ENCODE results near the gene DACT2.
"Not testable (repeated sequence)": the region's sequence is repeated elsewhere in the genome, so short reads cannot be mapped to it uniquely, and the experiment has no call there.

DACT2 gene, protein sequence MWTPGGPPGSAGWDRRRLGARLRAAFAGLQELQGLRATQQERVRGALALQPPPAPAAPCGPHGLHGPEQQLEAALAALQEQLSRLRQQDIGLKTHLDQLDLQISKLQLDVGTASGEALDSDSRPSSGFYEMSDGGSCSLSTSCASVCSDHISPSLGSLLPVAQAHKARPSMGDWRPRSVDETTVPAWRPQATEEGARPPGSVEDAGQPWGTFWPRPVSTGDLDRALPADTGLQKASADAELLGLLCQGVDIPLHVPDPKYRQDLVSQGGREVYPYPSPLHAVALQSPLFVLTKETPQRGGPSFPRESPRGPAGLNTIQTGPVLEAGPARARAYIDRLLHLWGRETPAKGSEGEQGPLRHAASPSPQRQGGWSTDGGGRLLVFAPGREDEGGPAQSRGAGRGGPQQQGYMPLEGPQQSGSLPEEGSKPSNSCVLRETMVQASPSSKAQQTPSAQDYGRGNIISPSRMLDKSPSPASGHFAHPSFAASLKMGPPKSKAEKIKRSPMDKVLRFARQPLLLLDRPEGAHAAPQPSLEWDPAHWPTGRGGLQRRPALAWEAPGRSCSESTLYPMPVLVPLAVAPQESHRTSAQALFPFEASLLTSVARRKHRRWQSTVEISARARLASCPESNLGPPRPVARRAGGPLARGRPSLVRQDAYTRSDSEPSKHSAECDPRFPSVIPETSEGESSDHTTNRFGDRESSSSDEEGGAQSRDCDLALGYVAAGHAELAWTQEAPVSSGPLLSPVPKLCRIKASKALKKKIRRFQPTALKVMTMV

DNA sequence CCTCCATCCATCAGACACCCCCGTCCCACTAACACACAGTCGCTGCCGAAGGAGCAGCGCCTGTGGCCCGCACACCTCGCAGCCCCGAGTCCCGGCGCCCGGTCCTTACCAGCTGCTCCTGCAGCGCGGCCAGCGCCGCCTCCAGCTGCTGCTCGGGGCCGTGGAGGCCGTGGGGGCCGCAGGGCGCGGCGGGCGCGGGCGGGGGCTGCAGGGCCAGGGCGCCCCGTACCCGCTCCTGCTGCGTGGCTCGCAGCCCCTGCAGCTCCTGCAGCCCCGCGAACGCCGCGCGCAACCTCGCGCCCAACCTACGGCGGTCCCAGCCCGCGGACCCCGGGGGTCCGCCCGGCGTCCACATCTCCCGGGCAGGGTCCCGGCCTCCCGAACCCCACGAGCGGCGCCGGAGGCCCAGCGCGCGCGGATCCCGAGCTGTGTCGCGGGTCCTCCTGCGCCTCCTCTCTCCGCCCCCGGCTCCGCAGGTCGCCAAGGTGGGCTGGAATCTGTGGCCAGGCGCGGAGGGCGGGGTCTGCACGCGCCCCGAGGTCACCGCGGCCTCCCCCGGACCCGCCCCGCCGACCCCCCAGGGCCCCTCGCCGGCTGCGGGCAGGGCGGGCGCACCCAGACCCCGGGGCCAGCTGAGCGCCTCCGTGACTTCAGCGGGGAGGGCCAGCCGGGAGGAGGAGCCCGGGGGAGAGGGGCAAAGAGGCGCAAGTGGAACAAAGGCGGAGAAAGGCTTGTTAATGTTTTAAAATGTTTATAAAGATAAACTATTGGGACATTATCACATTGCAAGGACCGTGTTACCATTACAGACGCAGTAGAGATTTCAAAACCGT is at the start of gene DACT2:
Gene DACT2 (minus strand): TSS at position 499 of the 833 bp plus-strand sequence. CDS start 144 bp downstream, at position 355.
- no peak for ATAC-seq
- DNase-seq: no peak

DNA sequence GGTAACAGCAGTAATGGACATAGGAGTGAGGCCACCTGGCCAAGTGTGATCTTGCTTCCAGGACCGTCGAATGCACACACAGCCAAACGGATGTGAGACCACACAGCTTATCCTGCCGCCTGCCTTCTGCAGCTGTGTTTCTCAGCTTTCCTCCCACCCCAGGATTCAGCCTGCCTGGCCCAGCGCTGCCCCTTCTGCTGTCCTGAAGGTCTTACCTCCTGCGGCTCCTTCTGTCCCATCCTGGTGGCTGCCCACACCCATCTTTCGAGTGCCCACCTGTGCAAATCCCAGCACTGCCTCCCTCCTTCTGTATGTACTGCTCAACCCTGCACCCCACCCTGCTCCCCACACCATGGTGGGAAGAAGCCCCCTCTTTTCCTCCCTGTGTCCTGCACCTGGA is 49.4 kb upstream of the DACT2 start:
- DNase-seq (no peak), ATAC-seq (no peak)

DNA sequence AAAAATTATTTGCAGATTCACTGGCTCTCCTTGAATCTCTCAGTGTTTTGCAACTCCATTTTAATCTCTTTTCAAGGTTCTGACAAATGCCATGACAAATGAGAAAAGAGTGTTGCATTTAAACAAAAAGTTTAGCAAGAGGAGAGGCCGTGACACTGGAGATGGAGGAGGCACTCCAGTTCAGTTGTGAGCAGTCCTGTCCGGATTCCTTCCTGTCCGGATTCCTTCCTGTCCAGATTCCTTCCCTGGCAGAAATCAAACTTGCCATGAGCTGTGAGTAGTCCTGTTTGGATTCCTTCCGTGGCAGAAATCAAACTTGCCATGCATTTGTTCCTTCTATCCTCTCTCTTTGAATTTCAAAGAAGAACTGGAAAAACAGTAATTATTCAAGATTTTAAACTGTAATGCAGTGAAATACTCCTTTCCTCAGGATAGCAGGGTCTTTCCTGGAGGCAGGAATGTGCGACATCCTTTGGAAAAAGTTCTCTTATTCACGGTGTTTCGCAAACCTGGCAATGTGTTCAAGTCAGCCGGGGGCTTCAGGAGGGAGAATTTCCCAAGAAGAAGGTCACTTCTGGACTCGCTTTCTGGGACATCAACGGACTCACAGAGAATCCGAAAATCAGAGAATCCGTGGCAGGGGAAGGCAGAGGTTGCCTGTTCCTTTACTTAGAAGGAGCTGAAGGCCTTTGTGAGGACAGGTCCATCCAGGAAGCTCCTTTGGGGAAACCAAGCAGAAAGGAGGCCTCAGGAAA is 48.7 kb upstream of the DACT2 start:
- ATAC-seq (no peak), DNase-seq (no peak)

DNA sequence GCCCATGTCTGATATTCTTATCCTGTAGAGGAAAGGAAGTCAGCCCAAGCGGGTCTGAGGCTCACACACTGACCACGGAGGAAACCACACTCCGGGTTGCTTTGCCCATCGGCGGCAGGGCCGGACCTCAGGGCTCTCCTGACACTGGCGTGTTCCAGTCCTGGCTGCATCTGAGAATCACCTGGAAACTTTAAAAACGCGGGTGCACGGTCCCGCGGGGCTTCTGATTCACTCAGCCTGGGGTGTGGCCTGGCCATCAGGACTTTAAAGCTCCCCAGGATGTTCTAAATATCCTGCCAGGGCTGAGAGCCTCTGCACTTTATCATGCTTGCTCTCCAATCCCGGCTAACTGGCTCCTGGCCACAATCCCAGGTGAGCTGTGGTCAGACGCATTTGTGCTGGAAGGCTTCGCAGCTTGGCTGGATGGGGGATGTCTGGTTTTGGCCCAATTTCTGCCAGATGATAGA is 47.7 kb upstream of the DACT2 start:
- ATAC-seq: no peak
- DNase-seq: no peak

DNA sequence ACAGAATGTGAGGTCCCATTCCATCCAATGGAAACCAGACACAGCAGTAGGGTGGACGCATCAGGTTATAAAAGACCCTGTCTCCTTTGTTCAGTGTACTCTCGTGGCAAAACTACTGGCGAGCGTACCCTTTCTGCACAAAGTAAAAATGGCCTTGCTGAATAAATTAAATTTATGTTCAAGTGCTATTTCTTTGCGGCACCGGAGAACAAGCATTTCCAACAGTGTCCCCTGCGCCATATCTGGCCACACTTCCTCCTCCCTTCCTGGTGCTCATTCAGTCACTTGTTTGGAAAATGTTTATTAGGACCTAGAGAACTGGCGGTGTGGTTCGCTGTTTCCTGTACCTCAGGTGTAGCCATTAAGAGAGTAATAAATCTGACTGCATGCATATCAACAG is 46.9 kb upstream of the DACT2 start:
- no peak for ATAC-seq
- no peak for DNase-seq

DNA sequence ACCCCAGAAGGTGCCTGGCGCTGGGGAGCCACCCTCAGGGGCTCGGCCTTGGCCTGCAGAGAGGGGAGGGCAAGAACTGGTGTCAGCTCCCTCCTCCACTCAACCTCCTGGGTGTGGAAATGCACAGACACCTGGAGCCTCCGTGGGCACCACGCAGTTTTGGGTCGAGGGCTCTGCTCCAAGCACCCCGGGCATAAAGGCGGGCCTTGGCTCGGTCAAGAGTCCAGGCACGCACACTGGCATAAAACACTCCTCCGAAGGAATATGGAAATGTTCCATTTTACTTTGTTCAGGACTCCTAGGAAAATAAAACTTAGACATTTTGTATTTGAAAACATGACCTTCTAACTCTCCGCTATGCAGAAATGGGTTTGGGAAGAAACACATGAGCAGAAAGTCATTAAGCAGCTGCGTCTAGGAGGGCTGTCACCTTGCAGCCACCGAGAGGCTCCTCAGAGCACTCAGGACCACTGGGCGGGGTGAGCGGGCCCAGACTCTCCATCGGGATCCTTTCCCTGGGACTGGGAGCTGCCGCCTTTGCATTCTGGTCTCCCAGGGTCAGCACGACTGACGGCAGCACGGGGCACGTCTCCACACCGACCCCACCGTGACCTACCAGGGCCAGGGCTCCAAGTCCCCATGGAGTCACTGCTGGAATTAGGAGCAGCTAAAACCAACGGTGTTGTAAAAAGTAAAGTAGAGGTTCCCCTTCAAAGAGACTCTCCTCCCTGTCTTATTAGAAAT is 46.0 kb upstream of the DACT2 start:
- ATAC-seq (no peak), DNase-seq (no peak)

DNA sequence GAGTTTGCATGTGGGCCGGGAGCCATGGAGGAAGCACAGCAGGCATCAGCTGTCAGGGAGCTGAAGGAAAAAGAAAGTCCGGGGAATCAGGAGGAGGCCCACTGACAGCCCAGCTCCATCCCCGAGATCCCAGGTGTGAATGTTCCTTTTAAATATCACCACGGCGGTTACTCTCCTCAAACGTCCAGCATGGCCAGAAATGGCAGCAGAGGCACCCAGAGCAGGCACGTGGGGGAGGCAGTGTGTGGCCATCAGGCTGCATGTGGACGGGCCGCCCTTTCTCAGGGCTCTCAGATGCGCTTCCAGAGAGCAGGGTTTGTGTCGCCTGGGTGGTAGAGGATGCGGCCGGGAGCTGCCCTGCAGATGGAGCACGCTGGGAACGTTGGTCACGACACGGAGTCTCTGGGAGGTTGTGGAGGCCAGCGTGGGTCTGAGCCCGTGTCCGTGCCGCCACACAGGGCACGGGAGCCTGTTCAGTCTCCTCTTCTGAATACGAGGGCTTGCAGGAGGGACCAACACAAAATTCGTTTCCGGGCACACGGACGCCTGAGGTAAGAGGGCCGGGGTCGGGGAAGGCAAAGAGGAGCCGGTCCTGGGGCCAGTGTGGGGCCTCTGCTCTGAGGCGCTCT is 45.3 kb upstream of the DACT2 start:
- no peak for DNase-seq
- ATAC-seq: no peak

DNA sequence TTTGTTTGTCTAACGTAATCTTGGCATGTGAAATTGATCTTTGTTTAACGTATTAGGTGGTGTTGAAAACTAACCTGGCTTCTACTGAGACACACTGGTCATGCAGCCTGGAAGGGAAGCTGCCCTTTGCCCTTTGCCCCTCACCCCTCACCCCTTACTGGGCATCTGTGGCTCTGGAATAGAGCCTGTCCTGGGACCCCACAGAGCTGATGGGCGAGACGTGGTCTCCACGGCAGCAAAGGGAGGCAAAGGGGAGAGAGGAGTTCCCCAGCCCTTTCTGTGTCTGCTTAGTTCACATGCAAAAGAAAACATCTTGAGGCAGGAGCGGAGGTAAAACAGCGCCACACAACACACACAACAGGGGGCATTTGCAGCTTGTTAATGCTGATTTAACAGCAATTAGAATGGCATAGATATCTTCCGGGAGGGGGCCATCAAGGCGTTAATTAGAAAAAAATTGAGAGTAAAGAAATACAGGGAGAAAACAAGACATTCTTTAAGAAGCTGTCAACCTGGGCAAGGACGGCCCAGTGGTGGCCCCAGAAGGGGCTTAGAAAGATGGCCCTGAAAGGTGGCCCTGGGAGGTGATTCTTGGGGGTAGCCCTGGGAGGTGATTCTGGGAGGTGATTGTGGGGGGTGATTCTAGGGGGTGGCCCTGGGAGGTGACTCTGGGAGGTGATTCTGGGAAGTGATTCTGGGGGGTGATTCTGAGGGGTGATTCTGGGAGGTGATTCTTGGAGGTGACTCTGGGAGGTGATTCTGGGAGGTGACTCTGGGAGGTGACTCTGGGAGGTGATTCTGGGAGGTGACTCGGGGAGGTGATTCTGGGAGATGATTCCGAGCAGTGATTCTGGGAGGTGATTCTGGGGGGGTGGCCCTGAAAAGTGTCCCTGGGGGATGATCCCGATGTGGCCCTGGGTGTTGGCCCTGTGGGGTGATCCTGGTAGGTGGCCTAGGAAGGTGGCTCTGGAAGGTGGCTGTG is 44.5 kb upstream of the DACT2 start:
- DNase-seq: no peak
- no peak for ATAC-seq

DNA sequence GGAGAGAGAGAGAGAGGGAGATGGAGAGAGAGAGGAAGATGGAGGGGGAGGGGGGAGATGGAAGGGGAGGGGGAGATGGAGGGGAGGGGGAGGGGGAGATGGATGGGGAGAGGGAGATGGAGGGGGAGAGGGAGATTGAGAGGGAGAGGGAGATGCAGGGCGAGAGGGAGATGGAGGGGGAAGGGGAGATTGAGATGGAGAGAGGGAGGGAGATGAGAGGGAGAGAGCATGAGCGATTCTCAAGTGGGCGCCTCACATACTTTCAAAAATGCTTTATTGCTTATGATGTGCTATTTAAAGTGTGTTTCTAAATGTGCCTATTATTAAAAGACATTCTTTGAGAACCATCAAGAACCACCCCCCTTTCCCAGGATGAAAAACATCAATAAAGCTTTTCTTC is 43.7 kb upstream of the DACT2 start:
- DNase-seq (no peak), ATAC-seq (no peak)

DNA sequence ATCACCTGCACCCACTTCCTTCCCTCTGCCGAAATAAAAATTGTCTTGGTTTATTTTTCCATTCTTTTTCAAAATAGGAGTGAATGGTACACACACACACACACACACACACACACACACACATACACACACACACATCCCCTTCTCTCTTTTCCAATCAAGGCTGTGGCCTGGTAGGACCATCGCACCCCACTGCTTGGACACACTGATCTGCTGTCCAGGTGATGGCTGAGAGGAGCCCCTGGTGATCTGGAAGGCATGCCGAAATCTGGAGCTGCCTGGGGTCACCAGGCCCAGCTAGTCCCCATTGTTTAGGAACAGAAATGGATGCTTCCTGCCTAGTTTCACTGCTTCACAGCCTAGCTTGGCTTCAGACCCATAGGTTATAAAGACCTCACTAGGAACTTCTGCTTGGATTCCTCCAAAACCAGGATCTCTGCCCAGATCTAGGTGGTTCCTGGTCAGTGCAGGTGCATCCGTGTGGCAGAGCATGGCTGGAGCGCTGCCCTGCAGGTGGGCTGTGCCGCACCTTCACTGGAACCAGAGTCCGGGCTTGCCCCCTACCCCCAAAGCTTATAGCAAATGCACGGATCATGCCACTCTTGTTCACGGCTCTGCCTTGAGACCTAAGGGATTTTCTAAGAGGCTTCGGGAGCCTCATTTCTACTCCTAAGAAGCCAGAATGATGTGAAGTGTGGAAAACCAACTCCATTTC is 42.9 kb upstream of the DACT2 start:
- no peak for ATAC-seq

DNA sequence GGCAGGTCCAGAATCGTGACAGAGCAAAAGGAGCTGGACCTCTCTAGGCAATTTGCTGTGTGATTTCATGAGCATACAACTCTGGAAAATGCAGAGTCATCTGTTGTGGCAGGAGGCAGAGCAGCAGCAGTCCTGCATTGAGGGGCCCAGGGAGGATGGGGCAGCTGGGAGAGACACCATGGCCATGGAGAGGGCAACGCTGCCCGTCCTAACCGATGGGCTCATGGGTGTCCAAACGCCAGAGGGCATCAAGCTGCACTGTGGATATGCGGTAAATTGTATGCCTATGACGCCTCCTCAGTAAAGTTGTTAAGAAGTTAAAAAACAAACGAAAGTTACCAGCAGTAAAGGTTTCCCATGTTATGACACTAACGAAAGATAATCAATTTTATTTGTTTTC is 42.2 kb upstream of the DACT2 start:
- ATAC-seq: no peak

More for the DNA sequence above, 42.9 kb upstream of the DACT2 start:
- DNase-seq: no peak

DNA sequence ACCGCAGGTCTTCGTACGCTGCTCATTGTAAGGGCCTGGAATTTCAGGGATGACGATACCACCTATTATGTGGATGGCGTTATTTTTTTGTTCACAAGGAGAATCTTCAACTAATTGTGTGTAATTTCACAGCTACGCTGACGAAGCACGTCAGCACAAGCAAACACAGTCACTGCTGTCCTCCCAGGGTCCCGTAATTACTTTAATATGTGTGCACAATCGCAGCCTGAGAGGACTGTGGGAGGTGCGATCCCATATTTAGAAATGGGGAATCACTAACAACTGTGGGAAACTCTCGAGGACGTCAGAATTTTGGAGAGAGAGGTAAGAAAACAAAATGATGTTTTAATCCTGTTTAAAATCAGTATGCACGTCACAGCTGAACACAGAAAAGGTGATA is 40.2 kb upstream of the DACT2 start:
- no peak for ATAC-seq
- DNase-seq: no peak

More for the DNA sequence above, 42.2 kb upstream of the DACT2 start:
- no peak for DNase-seq

DNA sequence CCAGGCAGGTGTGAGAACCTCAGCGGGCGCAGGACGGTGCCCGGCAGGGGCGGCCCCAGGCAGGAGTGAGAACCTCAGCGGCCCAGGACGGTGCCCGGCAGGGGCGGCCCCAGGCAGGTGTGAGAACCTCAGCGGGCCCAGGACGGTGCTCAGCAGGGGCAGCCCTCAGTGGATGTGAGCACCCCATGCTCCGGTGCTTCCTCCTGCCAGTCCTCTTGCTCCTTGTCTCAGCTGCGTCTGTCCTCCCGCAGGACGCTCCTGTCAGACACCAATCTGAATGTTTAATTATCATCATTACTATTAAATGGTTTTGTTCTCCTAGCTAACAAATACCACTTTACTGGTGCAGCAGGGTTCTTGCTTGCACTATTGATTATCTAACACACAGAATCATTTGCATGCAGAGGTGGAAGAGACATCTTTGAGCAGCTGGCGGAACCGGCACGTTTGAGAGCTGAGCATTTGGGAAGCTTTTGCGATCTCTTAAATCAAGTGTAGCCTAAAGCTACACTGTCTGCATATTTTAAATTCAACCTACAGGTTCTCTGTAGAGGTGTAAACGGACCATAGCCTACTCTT is 39.4 kb upstream of the DACT2 start:
- DNase-seq: no peak

DNA sequence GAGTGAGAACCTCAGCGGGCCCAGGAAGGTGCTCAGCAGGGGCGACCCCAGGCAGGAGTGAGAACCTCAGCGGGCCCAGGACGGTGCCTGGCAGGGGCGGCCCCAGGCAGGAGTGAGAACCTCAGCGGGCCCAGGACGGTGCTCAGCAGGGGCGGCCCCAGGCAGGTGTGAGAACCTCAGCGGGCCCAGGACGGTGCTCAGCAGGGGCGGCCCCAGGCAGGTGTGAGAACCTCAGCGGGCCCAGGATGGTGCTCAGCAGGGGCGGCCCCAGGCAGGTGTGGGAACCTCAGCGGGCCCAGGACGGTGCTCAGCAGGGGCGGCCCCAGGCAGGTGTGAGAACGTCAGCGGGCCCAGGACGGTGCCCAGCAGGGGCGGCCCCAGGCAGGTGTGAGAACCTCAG is 37.3 kb upstream of the DACT2 start:
- ATAC-seq, DNase-seq: not testable (repeated sequence)

More for the DNA sequence above, 39.4 kb upstream of the DACT2 start:
- ATAC-seq: no peak

DNA sequence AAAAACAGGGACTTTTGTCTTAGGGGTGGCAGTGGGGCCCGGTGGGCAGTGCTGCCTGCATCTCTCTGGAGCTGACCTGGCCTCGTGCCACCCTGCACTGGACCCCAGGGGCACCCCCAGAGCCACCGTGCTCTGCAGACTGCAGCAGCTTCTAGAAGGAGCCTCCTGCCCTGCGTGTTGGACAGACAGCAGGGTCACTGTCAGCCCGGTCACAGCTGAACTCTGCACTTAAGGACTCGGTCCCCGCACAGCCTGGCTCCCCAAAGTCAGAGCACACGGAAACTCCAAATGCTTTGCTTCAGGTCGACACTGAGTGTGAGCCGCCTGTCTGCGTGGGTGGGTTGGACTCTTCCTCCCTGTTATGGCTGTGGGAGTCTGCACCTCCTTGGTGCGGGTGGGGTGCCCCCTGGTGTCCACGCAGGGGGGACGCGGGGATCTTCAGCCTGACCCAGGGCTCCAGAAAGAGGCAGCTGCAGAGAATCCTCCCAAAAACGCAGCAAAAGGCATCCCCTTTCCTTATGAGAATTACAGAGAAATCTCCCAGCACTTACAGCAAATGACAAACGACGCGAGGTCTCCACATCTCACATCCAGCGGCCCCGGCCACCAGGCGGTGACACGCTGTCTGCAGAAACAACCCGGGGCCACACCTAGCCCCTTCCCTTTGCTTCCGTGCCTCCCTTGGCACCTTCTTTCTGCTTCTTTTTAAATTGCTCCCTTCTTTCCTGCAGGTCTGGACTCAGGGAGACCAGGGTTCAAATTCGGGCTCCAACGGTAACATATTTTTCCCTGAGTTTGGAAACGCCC is 36.3 kb upstream of the DACT2 start:
- DNase-seq (peak; percentile 42), ATAC-seq (peak; percentile 49)

DNA sequence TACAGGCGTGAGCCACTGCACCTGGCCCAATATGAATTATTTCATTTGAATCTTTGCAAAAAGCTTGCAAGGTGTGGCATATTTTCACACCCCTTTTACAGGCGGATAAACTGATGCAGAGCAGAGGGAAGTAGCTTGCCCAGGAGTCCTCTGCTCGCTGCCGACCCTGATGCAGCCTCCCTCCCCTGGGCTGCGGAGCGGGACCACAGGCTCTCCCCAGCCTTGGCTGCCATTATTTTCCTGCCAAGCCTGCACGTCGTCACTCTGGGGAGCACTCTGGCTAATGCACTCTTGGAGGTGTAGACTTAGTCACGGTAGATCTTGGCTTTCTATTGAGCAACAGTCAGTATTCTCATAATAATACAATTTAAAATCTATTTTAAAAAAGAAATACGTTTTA is 34.8 kb upstream of the DACT2 start:
- DNase-seq (no peak), ATAC-seq (no peak)

DNA sequence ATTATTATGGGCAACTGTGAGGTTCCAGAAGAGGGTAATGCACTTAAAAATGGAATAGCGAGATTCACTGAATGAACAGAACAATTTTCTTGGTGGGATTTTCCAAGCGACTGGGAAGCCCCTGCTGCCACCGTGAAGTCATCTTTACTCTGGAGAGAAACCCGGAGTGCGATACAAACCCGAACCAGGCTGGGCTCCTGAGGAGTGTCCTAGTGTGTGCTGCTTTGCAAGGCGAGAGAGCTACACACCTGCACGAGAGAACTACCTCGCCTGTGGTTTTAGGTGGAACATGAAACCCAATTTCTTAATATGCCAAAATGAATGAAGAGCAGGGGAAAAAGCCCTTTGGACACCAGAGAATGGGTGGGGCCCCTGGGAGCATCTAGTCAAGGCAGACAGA is 33.5 kb upstream of the DACT2 start:
- no peak for ATAC-seq
- no peak for DNase-seq
